HepG2 (cell line): ENCODE measurements around the gene PIGR. TPM values are rescaled to one million over a fixed set of nuclear protein-coding genes. Genes with fewer than 3 reads are reported as not detected.

Experiments used
- ATAC-seq: fragments of 200-7000 bp; cut with Tn5 transposase; 3 replicates; pipeline ENCODE4 v1.9.1; 2020; ENCODE audit warnings: mild to moderate bottlenecking, moderate library complexity
- BruUV-seq: library from RNA; stranded (reverse); fragments of 400-500 nt; replicated peaks from 2 replicates; lab custom pipeline; 2021; lab: Mats Ljungman, UMichigan
- CTCF ChIA-PET: fragments of 300-600 bp; formaldehyde crosslinking; extraction: SDS; loops from one replicate; lab custom pipeline; 2021; ENCODE audit warnings: low total read pairs, inconsistent platforms, low intra/inter-chr PET ratio; lab: Yijun Ruan, JAX
- POLR2A ChIA-PET: fragments of 350-600 bp; sonication (Branson Sonifier 250); formaldehyde crosslinking; loops from one replicate; lab custom pipeline; 2020; ENCODE audit warnings: antibody characterized with exemption, inconsistent platforms; lab: Yijun Ruan, JAX
- DNase-seq: peaks from one replicate; pipeline ENCODE4 v3.0.0-alpha.2; 2015; ENCODE audit warnings: low spot score
- FAIRE-seq: peaks from 3 replicates; lab custom pipeline; 2011; peaks lifted over from hg19 to GRCh38; lab: Jason Lieb, UNC
- H2AFZ ChIP-seq: one replicate; pipeline ENCODE4 v1.6.1; 2011; ENCODE audit warnings: low read length, inconsistent platforms
- H3K27ac ChIP-seq: fragments of 300-600 bp; 3 replicates; pipeline ENCODE4 v1.8.0; 2011; ENCODE audit warnings: mixed run types, mild to moderate bottlenecking, mixed read lengths, low read length, inconsistent platforms; ENCODE audit not compliant: insufficient read depth; ENCODE audit errors: extremely low read length
- H3K27me3 ChIP-seq, 2 experiments: fragments of 200-600 bp in 1 of 2; 2 replicates in 1 of 2; 3 replicates in 1 of 2; pipeline versions ENCODE4 v1.6.0 to v1.8.0; 2011; ENCODE audit warnings: low read length in 2 of 2, mild to moderate bottlenecking in 2 of 2, moderate library complexity in 2 of 2, inconsistent platforms in 1 of 2; ENCODE audit not compliant: insufficient read depth in 2 of 2, control insufficient read depth in 1 of 2
- H3K36me3 ChIP-seq, 2 experiments: fragments of 200-600 bp in 1 of 2; replicated peaks in 1 of 2; 2 replicates in 1 of 2; 3 replicates in 1 of 2; pipeline versions ENCODE4 v1.5.1 to v1.8.0; 2011; ENCODE audit warnings: low read length in 2 of 2, inconsistent platforms in 1 of 2; ENCODE audit not compliant: insufficient read depth in 2 of 2, control insufficient read depth in 1 of 2
- H3K4me1 ChIP-seq: 2 replicates; pipeline ENCODE4 v1.5.1; 2012; ENCODE audit warnings: low read length, inconsistent platforms; ENCODE audit not compliant: insufficient read depth
- H3K4me2 ChIP-seq: 2 replicates; pipeline ENCODE4 v1.6.0; 2011; ENCODE audit warnings: low read depth, low read length, inconsistent platforms
- H3K4me3 ChIP-seq, 3 experiments: fragments of 200-600 bp in 1 of 3; sonication (generic), shearing (Covaris generic) in 1 of 3; replicated peaks in 1 of 3; 2 replicates each; pipeline ENCODE4 v1.5.1; 2011 to 2016; ENCODE audit warnings: low read length in 3 of 3, inconsistent platforms in 2 of 3, low read depth in 2 of 3, mild to moderate bottlenecking in 2 of 3, control low read depth in 1 of 3, mixed read lengths in 1 of 3; ENCODE audit not compliant: insufficient read depth in 1 of 3
- H3K79me2 ChIP-seq: one replicate; pipeline ENCODE4 v1.6.1; 2011; ENCODE audit warnings: low read length, inconsistent platforms; ENCODE audit not compliant: insufficient read depth
- H3K9ac ChIP-seq: 2 replicates; pipeline ENCODE4 v1.6.0; 2011; ENCODE audit warnings: mild to moderate bottlenecking, low read depth, low read length, inconsistent platforms; ENCODE audit not compliant: insufficient read depth
- H3K9me3 ChIP-seq: 2 replicates; pipeline ENCODE4 v1.5.1; 2012; ENCODE audit warnings: mild to moderate bottlenecking, low read length
- H4K20me1 ChIP-seq: 2 replicates; pipeline ENCODE4 v1.6.0; 2011; ENCODE audit warnings: inconsistent platforms, mild to moderate bottlenecking, low read length, moderate library complexity; ENCODE audit not compliant: insufficient read depth
- BORCS8-MEF2B ChIP-seq: sonication (generic); formaldehyde crosslinking; IDR thresholded peaks from 2 replicates; pipeline ENCODE4 v1.8.0; 2022; ENCODE audit warnings: mild to moderate bottlenecking, missing genetic modification reagents
- GTF2F1 ChIP-seq: fragments of 150-350 bp; IDR thresholded peaks from 2 replicates; pipeline ENCODE4 v1.6.1; 2014; ENCODE audit warnings: low read length
- GTF3A ChIP-seq: sonication (generic); formaldehyde crosslinking; conservative IDR thresholded peaks from 2 replicates; pipeline ENCODE4 v1.4.0; 2020; ENCODE audit warnings: mild to moderate bottlenecking, missing genetic modification reagents
- HMGXB3 ChIP-seq: sonication (generic); formaldehyde crosslinking; IDR thresholded peaks from 2 replicates; pipeline ENCODE4 v1.4.0; 2020; ENCODE audit warnings: missing genetic modification reagents, borderline replicate concordance
- KLF11 ChIP-seq: IDR thresholded peaks from 2 replicates; pipeline ENCODE4 v1.6.1; 2016; ENCODE audit warnings: missing compliant biosample characterization
- NR2F1 ChIP-seq, 2 experiments: fragments of 450-650 bp in 1 of 2; formaldehyde crosslinking in 1 of 2; IDR thresholded peaks; 2 replicates each; pipeline versions ENCODE4 v1.5.0 to v1.6.1; 2016 to 2020; ENCODE audit warnings: mild to moderate bottlenecking in 1 of 2, missing compliant biosample characterization in 1 of 2, missing genetic modification reagents in 1 of 2, moderate library complexity in 1 of 2
- TCF7L2 ChIP-seq: IDR thresholded peaks from 2 replicates; pipeline ENCODE4 v1.6.1; 2011; ENCODE audit warnings: mild to moderate bottlenecking, low read depth, low read length, moderate library complexity
- YEATS2 ChIP-seq: sonication (generic); formaldehyde crosslinking; IDR thresholded peaks from 2 replicates; pipeline ENCODE4 v1.4.0; 2020; ENCODE audit warnings: missing genetic modification reagents, borderline replicate concordance
- ZGPAT ChIP-seq: IDR thresholded peaks from 2 replicates; pipeline ENCODE4 v1.6.1; 2016; ENCODE audit warnings: mild to moderate bottlenecking
- ZNF558 ChIP-seq: sonication (generic); formaldehyde crosslinking; IDR thresholded peaks from 2 replicates; pipeline ENCODE4 v1.9.0; 2022; ENCODE audit warnings: mild to moderate bottlenecking, missing genetic modification reagents, borderline replicate concordance
- ZNF891 ChIP-seq: sonication (generic); formaldehyde crosslinking; IDR thresholded peaks from 2 replicates; pipeline ENCODE4 v1.5.0; 2020; ENCODE audit warnings: mild to moderate bottlenecking, missing genetic modification reagents
- WGBS: methylation state at CpG from one replicate; pipeline ENCODE4 v1.1.6; 2017; ENCODE audit warnings: low lambda C conversion rate; 5-methylcytosine and 5-hydroxymethylcytosine counted together
- in situ Hi-C: cut with HindIII; loops from 2 replicates; pipeline ENCODE4 v1.10.0; 2017; ENCODE audit warnings: low pct_unique_long_range_greater_than_20kb; ENCODE audit not compliant: extremely low pct_ligation_motif_present
- intact Hi-C: fragments of 100-400 bp; cut with micrococcal nuclease; formaldehyde crosslinking; loops from one replicate; pipeline ENCODE4 v1.10.0; 2022; ENCODE audit not compliant: unreplicated experiment
- polyA plus RNA-seq, 8 experiments: library from polyadenylated mRNA; depleted of rRNA in 3 of 8; stranded (reverse) in 7 of 8; unstranded in 1 of 8; fragments of >200 nt; fragmentation: Illumina TruSeq in 4 of 8; extraction: Trizol in 4 of 8; gene quantifications; 2 replicates each; pipeline versions ENCODE4 v1.2.1 to v1.2.3, GENCODE V29; 2011 to 2016; ENCODE audit warnings: low read depth in 4 of 8, missing spikeins in 1 of 8, mixed read lengths in 1 of 8; ENCODE audit not compliant: insufficient read depth in 1 of 8
- total RNA-seq, 5 experiments: library from RNA; depleted of rRNA; stranded (reverse); fragments of >200 nt; fragmentation: Illumina TruSeq; extraction: Trizol; gene quantifications; 2 replicates each; pipeline ENCODE4 v1.2.3, GENCODE V29; 2016; ENCODE audit warnings: low read depth in 1 of 5
- TF ChIP-seq, protein P1 (sequence below): sonication (generic); formaldehyde crosslinking; IDR thresholded peaks from 2 replicates; pipeline ENCODE4 v1.5.0; 2020; ENCODE audit warnings: missing genetic modification reagents

Gene PIGR
- total and polyA plus RNA-seq, 2 of the 13 experiments (the other 11 are each of a cell fraction or from before 2014, with no cell fraction given): not detected

GRCh38 chr1:206885341-206886060 is 60.8 kb downstream of the PIGR start:
- Histone ChIP-seq H2AFZ (no peak overlapping the region), H3K27me3 (peaks cover 0 to 19% of the 10 kb centered on the region in 2 experiments; a peak in 3 of 5 replicates), H3K27ac (no peak overlapping the region), H3K4me2 (no peak overlapping the region), H3K9me3 (no peaks in the 10 kb centered on the region), H3K79me2 (no peaks in the 10 kb centered on the region), H3K9ac (no peak overlapping the region), H3K4me3 (no peak overlapping the region), H3K36me3 (no peaks in the 10 kb centered on the region), H4K20me1 (no peaks in the 10 kb centered on the region), H3K4me1 (no peaks in the 10 kb centered on the region)
- in situ Hi-C loops (no loop called here), intact Hi-C loops (no loop called here)
- TF ChIP-seq, protein P1, sequence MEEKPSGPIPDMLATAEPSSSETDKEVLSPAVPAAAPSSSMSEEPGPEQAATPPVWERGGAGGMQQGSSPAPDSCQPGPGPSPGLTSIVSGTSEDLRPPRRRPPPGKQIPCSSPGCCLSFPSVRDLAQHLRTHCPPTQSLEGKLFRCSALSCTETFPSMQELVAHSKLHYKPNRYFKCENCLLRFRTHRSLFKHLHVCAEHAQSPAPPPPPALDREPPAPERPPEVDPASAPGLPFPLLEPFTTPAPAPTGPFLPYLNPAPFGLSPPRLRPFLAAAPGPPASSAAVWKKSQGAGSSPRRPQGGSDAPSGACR (CRISPR knock-in tag): no peak
- TF ChIP-seq ZGPAT (CRISPR knock-in tag) (no peak), YEATS2 (CRISPR knock-in tag) (no peak), ZNF891 (CRISPR knock-in tag) (no peak), NR2F1 (CRISPR knock-in tag; IDR thresholded peaks at IDR 0.05) (no peak), GTF2F1 (no peak), TCF7L2 (no peak), BORCS8-MEF2B (CRISPR knock-in tag) (no peak), KLF11 (no peak), ZNF558 (no peak), HMGXB3 (CRISPR knock-in tag) (no peak), GTF3A (CRISPR knock-in tag) (no peak)
- BruUV-seq: no TSS peak
- ChIA-PET CTCF (no interaction called here), POLR2A (no interaction called here)
- no peak for DNase-seq
- WGBS: 31% methylated on average over 3 of the region's 3 CpGs
- no peak for ATAC-seq
- no peak for FAIRE-seq
